Right ventricle myocardium superior (tissue), 1 donor: ENCODE results near the gene RNF186. TPM values are rescaled to one million over a fixed set of nuclear protein-coding genes. Genes with fewer than 3 reads are reported as not detected.
"Not testable (repeated sequence)": the region's sequence is repeated elsewhere in the genome, so short reads cannot be mapped to it uniquely, and the experiment has no call there.

Experiments
- ATAC-seq: fragments of 200-7000 bp; cut with Tn5 transposase; one replicate; pipeline ENCODE4 v1.9.1; 2020; ENCODE audit warnings: mild to moderate bottlenecking; ENCODE audit not compliant: poor library complexity
- DNase-seq: peaks from one replicate; pipeline ENCODE4 v3.0.0-alpha.2; 2020
- intact Hi-C: fragments of 100-400 bp; cut with DNase I; formaldehyde crosslinking; loops from one replicate; pipeline ENCODE4 v1.11.2; 2022
- total RNA-seq: library from RNA; stranded (reverse); fragmentation: NEBNext Ultra II Directional; extraction: Animal tissue kit (Norgen Biotek cat#: 25700); gene quantifications from one replicate; pipeline ENCODE4 v1.2.1, GENCODE V29; 2021
- donor health status: DM: no; HTN: yes; CAD: no; lungs with severe emphysema.

RNF186 gene
- total RNA-seq, 1 donor from 2014 or later, result not detected

DNA sequence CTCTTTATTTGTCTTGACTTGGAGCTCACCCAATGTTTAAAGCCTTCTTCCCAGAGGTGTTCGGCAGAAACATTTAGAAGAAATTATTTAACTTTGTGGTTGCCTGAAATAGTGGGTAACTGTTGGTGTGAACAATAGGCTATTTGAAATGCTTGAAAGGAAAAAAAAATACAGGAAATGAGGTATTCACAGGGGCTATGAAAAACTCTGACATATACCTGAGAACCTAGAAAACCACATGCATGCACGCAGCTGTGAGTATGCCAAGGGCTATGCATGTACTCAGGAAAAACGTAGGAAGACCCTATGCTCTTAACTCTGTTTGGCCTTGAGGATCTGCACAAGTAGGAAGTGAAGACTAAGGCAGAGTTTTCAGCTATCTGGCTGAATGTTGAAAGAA lies 16.4 kb upstream of the RNF186 start:
- ATAC-seq (no peak), DNase-seq (no peak)

DNA sequence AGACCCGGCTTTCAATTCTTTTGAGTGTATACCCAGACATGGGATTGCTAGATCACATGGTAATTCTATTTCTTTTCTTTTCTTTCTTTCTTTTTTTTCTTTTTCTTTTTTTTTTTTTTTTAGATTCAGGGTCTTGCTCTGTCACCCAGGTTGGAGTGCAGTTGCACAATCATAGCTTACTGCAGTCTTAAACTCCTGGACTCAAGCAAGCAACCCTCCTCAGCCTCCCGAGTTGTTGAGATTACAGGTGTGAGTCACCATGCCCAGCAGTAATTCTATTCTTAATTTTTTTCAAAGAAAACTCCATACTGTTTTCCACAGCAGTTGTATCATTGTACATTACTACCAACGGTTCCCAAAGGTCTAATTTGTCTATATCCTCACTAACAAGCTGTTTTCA lies 13.5 kb upstream of the RNF186 start:
- intact Hi-C loops, result no loop called here
- DNase-seq (no peak), ATAC-seq (no peak)

More for the DNA sequence above, 16.4 kb upstream of the RNF186 start:
- intact Hi-C loops, result no loop called here

DNA sequence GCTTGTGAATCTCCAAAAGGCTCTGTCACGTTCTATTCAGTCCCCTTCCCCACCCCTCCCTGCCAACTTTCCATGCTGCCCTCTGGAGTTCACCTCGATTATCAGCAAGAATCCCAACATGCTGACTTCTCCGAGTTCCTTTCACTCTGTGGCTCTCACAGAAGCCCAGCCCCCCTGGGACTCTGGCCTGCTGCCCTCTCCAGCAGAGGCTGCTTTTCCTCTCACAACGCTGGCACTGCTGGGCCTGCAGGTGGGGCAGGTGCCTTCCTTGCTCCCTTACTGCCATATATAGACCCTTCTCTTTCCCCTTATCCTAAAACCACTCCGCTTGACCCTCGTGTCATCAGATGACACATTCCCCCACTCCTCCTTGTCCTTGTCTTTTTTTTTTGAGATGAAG lies 10.2 kb upstream of the RNF186 start:
- ATAC-seq, result no peak
- intact Hi-C loops, result no loop called here

GRCh38 chr1:19824541-19824940 lies 9.5 kb upstream of the RNF186 start:
- intact Hi-C loops, result no loop called here
- ATAC-seq (no peak), DNase-seq (no peak)

More for the DNA sequence above, 10.2 kb upstream of the RNF186 start:
- no peak for DNase-seq

- ATAC-seq, result no peak
- intact Hi-C loops, result no loop called here
- DNase-seq, result no peak
These were observed 9.0 kb upstream of the RNF186 start for GRCh38 chr1:19824036-19824435.

DNA sequence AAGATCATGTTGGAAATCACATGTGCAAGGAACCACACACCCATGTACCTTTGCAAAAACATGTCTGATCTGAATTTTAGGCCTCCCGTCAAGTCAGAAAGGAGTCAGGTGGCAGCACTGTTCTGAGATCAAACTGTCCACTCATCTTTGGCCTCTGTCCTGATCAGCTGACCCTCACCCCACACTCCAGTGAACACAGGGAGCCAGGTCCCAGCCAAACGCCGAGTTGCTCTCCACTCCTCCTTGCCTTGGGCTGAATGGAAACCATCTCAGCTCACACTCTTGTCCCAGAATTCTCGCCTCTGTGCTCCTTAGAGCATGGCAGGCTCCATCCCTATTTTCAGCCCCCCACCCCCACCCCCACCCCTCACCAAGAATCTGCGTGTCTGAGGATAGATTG lies 4.6 kb upstream of the RNF186 start:
- no peak for DNase-seq
- no peak for ATAC-seq
- intact Hi-C loops, result no loop called here

GRCh38 chr1:19818324-19818723 lies 3.2 kb upstream of the RNF186 start:
- ATAC-seq (no peak), DNase-seq (no peak)
- intact Hi-C loops, result no loop called here

- intact Hi-C loops, result no loop called here
- DNase-seq (no peak), ATAC-seq (no peak)
These were observed 2.1 kb upstream of the RNF186 start for GRCh38 chr1:19817160-19817559.

DNA sequence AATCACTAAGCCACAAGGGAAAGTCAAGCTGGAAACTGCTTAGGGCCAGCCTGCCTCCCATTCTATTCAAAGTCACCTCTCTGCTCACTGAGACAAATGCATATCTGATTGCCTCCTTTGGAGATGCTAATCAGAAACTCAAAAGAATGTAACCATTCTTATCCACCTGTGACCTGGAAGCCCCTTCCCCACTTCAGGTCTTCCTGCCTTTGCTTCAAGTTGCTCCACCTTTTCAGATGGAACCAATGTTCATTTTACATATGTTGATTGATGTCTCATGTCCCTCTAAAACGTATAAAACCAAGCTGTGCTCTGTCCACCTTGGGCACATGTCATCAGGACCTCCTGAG lies 1.6 kb upstream of the RNF186 start:
- intact Hi-C loops, DNase-seq, ATAC-seq: not testable (repeated sequence)

- intact Hi-C loops, result no loop called here
- no peak for ATAC-seq
These were observed 986 bp upstream of the RNF186 start for GRCh38 chr1:19815801-19816736.

GRCh38 chr1:19814244-19814661 lies 830 bp downstream of the RNF186 start:
- ATAC-seq (no peak), DNase-seq (no peak)
- intact Hi-C loops, result no loop called here

More at GRCh38 chr1:19815801-19816736, 986 bp upstream of the RNF186 start:
- no peak for DNase-seq

DNA sequence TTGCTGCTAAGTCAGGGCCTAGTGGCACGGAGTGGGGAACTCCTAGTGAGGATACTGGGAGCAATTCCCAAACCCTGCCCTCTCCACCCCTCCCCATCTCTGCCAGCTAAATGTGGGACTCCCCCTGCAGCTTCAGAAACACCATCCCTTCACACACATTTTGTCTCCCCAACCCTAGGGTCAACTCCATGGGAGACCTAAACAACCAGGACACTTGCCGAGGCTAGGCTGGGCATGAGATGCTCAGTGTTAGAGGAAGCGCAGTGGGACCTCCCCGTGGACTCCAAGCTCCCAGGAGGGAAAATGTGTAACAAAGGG lies 1.5 kb downstream of the RNF186 start:
- DNase-seq (no peak), ATAC-seq (no peak)
- intact Hi-C loops, result no loop called here

- ATAC-seq (no peak), DNase-seq (no peak)
- intact Hi-C loops, result no loop called here
These were observed 2.0 kb downstream of the RNF186 start for GRCh38 chr1:19812875-19813642.

GRCh38 chr1:19811206-19811851 lies 3.8 kb downstream of the RNF186 start:
- intact Hi-C loops, result no loop called here
- ATAC-seq (peak; percentile 59), DNase-seq (peak; percentile 52)

GRCh38 chr1:19809044-19809750 lies 5.9 kb downstream of the RNF186 start:
- DNase-seq (no peak), ATAC-seq (no peak)
- intact Hi-C loops, result no loop called here

DNA sequence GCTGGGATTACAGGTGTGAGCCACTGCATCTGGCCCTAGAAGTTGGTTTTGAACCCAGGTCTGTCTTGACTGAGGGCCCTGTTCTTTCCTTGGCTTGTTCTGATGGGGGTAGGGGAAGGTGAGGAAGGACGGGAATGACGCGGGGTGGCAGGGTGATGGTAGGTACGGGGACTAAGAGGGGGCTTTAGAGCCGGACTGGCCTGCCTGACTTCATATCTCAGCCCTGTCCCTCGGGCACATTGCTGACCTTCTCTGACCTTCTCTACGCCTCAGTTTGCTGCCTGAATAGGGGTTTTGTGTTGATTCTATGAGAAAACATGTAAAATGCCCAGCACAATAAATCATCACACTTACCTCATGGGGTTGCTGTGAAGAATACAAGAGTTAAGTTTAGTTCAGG lies 6.7 kb downstream of the RNF186 start:
- ATAC-seq (no peak), DNase-seq (no peak)
- intact Hi-C loops, result no loop called here

DNA sequence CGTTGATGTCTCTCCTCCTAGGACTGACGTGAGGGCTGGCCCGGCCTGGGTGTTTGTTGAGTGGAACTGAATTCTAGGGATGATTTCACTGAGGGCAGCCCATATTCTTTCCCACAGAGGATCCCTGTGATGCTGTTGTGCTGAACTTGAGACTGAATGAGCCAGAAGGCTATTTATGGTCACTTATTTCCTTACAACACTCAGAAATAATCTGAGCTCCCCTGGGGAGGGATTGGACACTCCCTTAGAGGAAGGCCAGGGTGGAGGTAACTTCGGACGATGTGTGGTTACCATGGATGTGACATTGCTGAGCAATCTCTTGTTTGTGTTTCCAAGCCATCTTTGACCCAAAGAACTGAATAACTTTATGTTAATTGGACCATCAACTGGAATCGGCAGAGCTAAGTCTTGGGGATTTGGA lies 10.2 kb downstream of the RNF186 start:
- DNase-seq, result no peak
- intact Hi-C loops, result no loop called here
- no peak for ATAC-seq

- DNase-seq (no peak), ATAC-seq (no peak)
- intact Hi-C loops, result no loop called here
These were observed 12.8 kb downstream of the RNF186 start for GRCh38 chr1:19802269-19802668.
